Naive thymus-derived CD8-positive, alpha-beta T cell (primary cell): ENCODE results near the gene KCNK5. TPM values are rescaled to one million over a fixed set of nuclear protein-coding genes. Genes with fewer than 3 reads are reported as not detected.

Experiments
- ATAC-seq, 2 donors: fragments of 150-1000 bp; cut with Tn5 transposase in 1 of 2; sonication (Bioruptor Pico), chemical (Tn5 transposase) in 1 of 2; 1 replicate in 1 of 2; 2 replicates in 1 of 2; pipeline ENCODE4 v1.10.0; 2021; ENCODE audit warnings: mild to moderate bottlenecking in 2 of 2, moderate library complexity in 2 of 2
- POLR2A ChIA-PET: fragments of 350-600 bp; sonication (Branson Sonifier 250); formaldehyde crosslinking; loops from one replicate; lab custom pipeline; 2021; ENCODE audit warnings: antibody characterized with exemption; lab: Charles Lee
- DNase-seq, 10 donors: peaks; one replicate each; pipeline versions ENCODE4 v3.0.0 to v3.0.0-alpha.2; 2020 to 2022
- H3K27ac Mint-ChIP-seq, 10 donors: one replicate each; pipeline ENCODE4 v1.8.0; 2020 to 2022; ENCODE audit warnings: mild to moderate bottlenecking in 10 of 10, mixed read lengths in 10 of 10, moderate library complexity in 4 of 10, inconsistent platforms in 1 of 10
- H3K27me3 Mint-ChIP-seq, 5 donors: one replicate each; pipeline ENCODE4 v1.8.0; 2021 to 2022; ENCODE audit warnings: mixed read lengths in 5 of 5
- H3K36me3 Mint-ChIP-seq, 3 donors: one replicate each; pipeline ENCODE4 v1.8.0; 2020 to 2022; ENCODE audit warnings: mixed read lengths in 3 of 3, mild to moderate bottlenecking in 2 of 3, inconsistent platforms in 1 of 3
- H3K4me1 Mint-ChIP-seq, 4 donors: one replicate each; pipeline ENCODE4 v1.8.0; 2021 to 2022; ENCODE audit warnings: mixed read lengths in 4 of 4
- H3K4me3 Mint-ChIP-seq, 10 donors: one replicate each; pipeline ENCODE4 v1.8.0; 2020 to 2022; ENCODE audit warnings: mild to moderate bottlenecking in 10 of 10, mixed read lengths in 10 of 10, moderate library complexity in 6 of 10, inconsistent platforms in 1 of 10
- H3K9me3 Mint-ChIP-seq, 9 donors: one replicate each; pipeline ENCODE4 v1.8.0; 2020 to 2022; ENCODE audit warnings: mixed read lengths in 9 of 9, mild to moderate bottlenecking in 3 of 9, inconsistent platforms in 1 of 9, moderate library complexity in 1 of 9
- polyA plus RNA-seq, 3 donors: library from polyadenylated mRNA; unstranded; fragments of 300-500 nt; fragmentation: Illumina TruSeq; gene quantifications; one replicate each; pipeline ENCODE4 v1.2.3, GENCODE V29; 2021
- total RNA-seq, 8 experiments: library from RNA in 2 of 8; stranded (reverse) in 2 of 8; gene quantifications; one replicate each; pipeline ENCODE4 v1.2.3 and lab custom pipeline; 2021 to 2026

KCNK5 gene
- total and polyA plus RNA-seq, 5 experiments from 2014 or later: 0.11 to 0.16 TPM; not detected in 3

- no peaks in the 10 kb centered on the region for H3K27me3 Mint-ChIP-seq
- no peak for DNase-seq
- H3K4me1 Mint-ChIP-seq: peaks cover 2 to 12% (median 4%) of the 10 kb centered on the region in 4 donors
- H3K27ac Mint-ChIP-seq: no peak overlapping the region
- POLR2A ChIA-PET: interaction anchor here (0.6 kb wide), 1 partner anchor 474 kb away, joined by 3 read pairs; no protein-coding TSS in a partner anchor
- ATAC-seq: no peak
- H3K4me3 Mint-ChIP-seq: no peak overlapping the region
- H3K36me3 Mint-ChIP-seq: no peaks in the 10 kb centered on the region
- H3K9me3 Mint-ChIP-seq: no peaks in the 10 kb centered on the region
Measured at GRCh38 chr6:39209911-39210310, 19.4 kb downstream of the KCNK5 start.

- no peak for ATAC-seq
- Mint-ChIP-seq H3K9me3 (no peaks in the 10 kb centered on the region), H3K4me1 (peaks cover 2 to 12% (median 4%) of the 10 kb centered on the region in 4 donors), H3K4me3 (no peak overlapping the region), H3K27me3 (no peaks in the 10 kb centered on the region), H3K27ac (no peak overlapping the region), H3K36me3 (no peaks in the 10 kb centered on the region)
- POLR2A ChIA-PET: interaction anchor here (0.6 kb wide), 1 partner anchor 475 kb away, joined by 3 read pairs; no protein-coding TSS in a partner anchor
- no peak for DNase-seq
Measured at GRCh38 chr6:39209360-39209811, 19.9 kb downstream of the KCNK5 start.

- H3K27ac Mint-ChIP-seq: no peak overlapping the region
- H3K27me3 Mint-ChIP-seq: no peaks in the 10 kb centered on the region
- ATAC-seq: no peak
- H3K36me3 Mint-ChIP-seq: no peaks in the 10 kb centered on the region
- no peak for DNase-seq
- H3K4me3 Mint-ChIP-seq: no peak overlapping the region
- H3K4me1 Mint-ChIP-seq: peaks cover 2 to 12% (median 4%) of the 10 kb centered on the region in 4 donors
- H3K9me3 Mint-ChIP-seq: no peaks in the 10 kb centered on the region
- POLR2A ChIA-PET: no interaction called here
Measured at GRCh38 chr6:39208223-39208739, 21.0 kb downstream of the KCNK5 start.

- H3K4me3 Mint-ChIP-seq: no peak overlapping the region
- no peaks in the 10 kb centered on the region for H3K36me3 Mint-ChIP-seq
- POLR2A ChIA-PET: no interaction called here
Measured at GRCh38 chr6:39207416-39208222, 21.7 kb downstream of the KCNK5 start.

GRCh38 chr6:39206250-39206721 lies 23.0 kb downstream of the KCNK5 start:
- H3K27ac Mint-ChIP-seq: no peak overlapping the region
- no peaks in the 10 kb centered on the region for H3K9me3 Mint-ChIP-seq
- no peak overlapping the region for H3K4me3 Mint-ChIP-seq
- no peak for DNase-seq
- H3K27me3 Mint-ChIP-seq: no peaks in the 10 kb centered on the region
- ATAC-seq: no peak
- POLR2A ChIA-PET: no interaction called here
- H3K36me3 Mint-ChIP-seq: no peaks in the 10 kb centered on the region
- peaks cover 2 to 12% (median 4%) of the 10 kb centered on the region in 4 donors for H3K4me1 Mint-ChIP-seq

More at GRCh38 chr6:39207416-39208222, 21.7 kb downstream of the KCNK5 start:
- no peaks in the 10 kb centered on the region for H3K27me3 Mint-ChIP-seq
- H3K9me3 Mint-ChIP-seq: no peaks in the 10 kb centered on the region
- H3K4me1 Mint-ChIP-seq: peaks cover 2 to 12% (median 4%) of the 10 kb centered on the region in 4 donors
- ATAC-seq: no peak
- no peak overlapping the region for H3K27ac Mint-ChIP-seq
- DNase-seq: no peak

GRCh38 chr6:39204646-39205244 lies 24.5 kb downstream of the KCNK5 start:
- ATAC-seq (no peak), DNase-seq (no peak)
- H3K4me1 Mint-ChIP-seq: peaks cover under 1 to 4% (median 2%) of the 10 kb centered on the region in 4 donors
- H3K27me3 Mint-ChIP-seq: no peaks in the 10 kb centered on the region
- POLR2A ChIA-PET: no interaction called here
- no peak overlapping the region for H3K27ac Mint-ChIP-seq
- H3K4me3 Mint-ChIP-seq: no peak overlapping the region
- no peaks in the 10 kb centered on the region for H3K9me3 Mint-ChIP-seq
- H3K36me3 Mint-ChIP-seq: no peaks in the 10 kb centered on the region

- peaks cover 0 to 2% (median under 1%) of the 10 kb centered on the region in 4 donors for H3K4me1 Mint-ChIP-seq
- no peaks in the 10 kb centered on the region for H3K27me3 Mint-ChIP-seq
- POLR2A ChIA-PET: no interaction called here
- H3K36me3 Mint-ChIP-seq: no peaks in the 10 kb centered on the region
- H3K27ac Mint-ChIP-seq: no peak overlapping the region
- H3K4me3 Mint-ChIP-seq: no peak overlapping the region
- no peaks in the 10 kb centered on the region for H3K9me3 Mint-ChIP-seq
- ATAC-seq (no peak), DNase-seq (no peak)
Measured at GRCh38 chr6:39204160-39204495, 25.1 kb downstream of the KCNK5 start.

GRCh38 chr6:39203436-39204159 lies 25.7 kb downstream of the KCNK5 start:
- no peak overlapping the region for H3K27ac Mint-ChIP-seq
- no peak overlapping the region for H3K4me3 Mint-ChIP-seq
- POLR2A ChIA-PET: no interaction called here
- DNase-seq: no peak
- no peaks in the 10 kb centered on the region for H3K36me3 Mint-ChIP-seq
- peaks cover 0 to 2% (median under 1%) of the 10 kb centered on the region in 4 donors for H3K4me1 Mint-ChIP-seq
- no peaks in the 10 kb centered on the region for H3K9me3 Mint-ChIP-seq
- ATAC-seq: no peak
- H3K27me3 Mint-ChIP-seq: no peaks in the 10 kb centered on the region

- no peak overlapping the region for H3K27ac Mint-ChIP-seq
- DNase-seq (no peak), ATAC-seq (no peak)
- H3K36me3 Mint-ChIP-seq: no peaks in the 10 kb centered on the region
- no peak overlapping the region for H3K4me3 Mint-ChIP-seq
- POLR2A ChIA-PET: no interaction called here
- no peaks in the 10 kb centered on the region for H3K27me3 Mint-ChIP-seq
- no peaks in the 10 kb centered on the region for H3K9me3 Mint-ChIP-seq
- H3K4me1 Mint-ChIP-seq: peaks cover 0 to 13% (median under 1%) of the 10 kb centered on the region in 4 donors
Measured at GRCh38 chr6:39202166-39202565, 27.1 kb downstream of the KCNK5 start.

GRCh38 chr6:39200498-39201020 lies 28.7 kb downstream of the KCNK5 start:
- peaks cover 0 to 14% (median under 1%) of the 10 kb centered on the region in 4 donors for H3K4me1 Mint-ChIP-seq
- no peaks in the 10 kb centered on the region for H3K36me3 Mint-ChIP-seq
- no peaks in the 10 kb centered on the region for H3K9me3 Mint-ChIP-seq
- H3K27ac Mint-ChIP-seq: no peak overlapping the region
- POLR2A ChIA-PET: no interaction called here
- H3K27me3 Mint-ChIP-seq: no peaks in the 10 kb centered on the region
- no peak overlapping the region for H3K4me3 Mint-ChIP-seq
- ATAC-seq: no peak
- DNase-seq: no peak

GRCh38 chr6:39199976-39200375 lies 29.3 kb downstream of the KCNK5 start:
- ATAC-seq (no peak), DNase-seq (no peak)
- H3K4me3 Mint-ChIP-seq: no peak overlapping the region
- POLR2A ChIA-PET: no interaction called here
- no peak overlapping the region for H3K27ac Mint-ChIP-seq
- no peaks in the 10 kb centered on the region for H3K9me3 Mint-ChIP-seq
- H3K4me1 Mint-ChIP-seq: peaks cover 0 to 14% (median under 1%) of the 10 kb centered on the region in 4 donors
- H3K27me3 Mint-ChIP-seq: peaks cover 0 to under 1% (median 0%) of the 10 kb centered on the region in 5 donors
- H3K36me3 Mint-ChIP-seq: no peaks in the 10 kb centered on the region

GRCh38 chr6:39199231-39199940 lies 29.9 kb downstream of the KCNK5 start:
- peak overlapping the region in 1 of 10 donors; percentile 8 for H3K27ac Mint-ChIP-seq
- peaks cover 0 to 14% (median under 1%) of the 10 kb centered on the region in 4 donors for H3K4me1 Mint-ChIP-seq
- DNase-seq: no peak
- peaks cover 0 to 1% (median 0%) of the 10 kb centered on the region in 5 donors for H3K27me3 Mint-ChIP-seq
- no peak overlapping the region for H3K4me3 Mint-ChIP-seq
- no peaks in the 10 kb centered on the region for H3K36me3 Mint-ChIP-seq
- ATAC-seq: no peak
- POLR2A ChIA-PET: no interaction called here
- H3K9me3 Mint-ChIP-seq: no peaks in the 10 kb centered on the region
